SK-N-SH (cell line): Measurements from ENCODE around the gene PARD3B. TPM values are rescaled to one million over a fixed set of nuclear protein-coding genes. Genes with fewer than 3 reads are reported as not detected.

Source experiments
- CTCF ChIA-PET: fragments of 300-600, 350-600 bp; formaldehyde crosslinking; extraction: SDS; loops from one replicate; lab custom pipeline; 2021; lab: Yijun Ruan, JAX
- POLR2A ChIA-PET: fragments of 350-600 bp; sonication (Branson Sonifier 250); formaldehyde crosslinking; extraction: SDS; loops from one replicate; lab custom pipeline; 2020; ENCODE audit warnings: antibody characterized with exemption, inconsistent platforms; lab: Yijun Ruan, JAX
- DNase-seq: peaks from one replicate; pipeline ENCODE4 v3.0.0; 2012
- H2AFZ ChIP-seq: fragments of 200-600 bp; sonication (generic); 2 replicates; pipeline ENCODE4 v1.8.1; 2016; ENCODE audit warnings: antibody characterized with exemption, mild to moderate bottlenecking, low read depth
- H3F3A ChIP-seq: fragments of 200-600 bp; sonication (generic); replicated peaks from 2 replicates; pipeline ENCODE3; 2016; ENCODE audit warnings: antibody characterized with exemption, mild to moderate bottlenecking; ENCODE audit not compliant: insufficient read depth
- H3K27ac ChIP-seq, 2 experiments: fragments of 200-500 bp in 1 of 2; fragments of 200-600 bp in 1 of 2; sonication (Bioruptor generic) in 1 of 2; sonication (generic), shearing (Covaris generic) in 1 of 2; 2 replicates each; pipeline versions ENCODE4 v1.5.1 to v1.6.1; 2014 to 2016; ENCODE audit warnings: low read depth in 2 of 2, inconsistent platforms in 1 of 2, low read length in 1 of 2, mild to moderate bottlenecking in 1 of 2, mixed read lengths in 1 of 2
- H3K27me3 ChIP-seq: fragments of 200-600 bp; sonication (generic), shearing (Covaris generic); 2 replicates; pipeline ENCODE4 v1.6.1; 2016; ENCODE audit warnings: mixed run types; ENCODE audit not compliant: insufficient read depth
- H3K36me3 ChIP-seq, 2 experiments: fragments of 200-500 bp in 1 of 2; fragments of 200-600 bp in 1 of 2; sonication (Bioruptor generic) in 1 of 2; sonication (generic) in 1 of 2; replicated peaks in 1 of 2; 2 replicates each; pipeline versions ENCODE3 to v1.5.1; 2014 to 2016; ENCODE audit warnings: low read length in 1 of 2, mild to moderate bottlenecking in 1 of 2; ENCODE audit not compliant: insufficient read depth in 2 of 2, control insufficient read depth in 1 of 2
- H3K4me1 ChIP-seq, 2 experiments: fragments of 200-500 bp in 1 of 2; fragments of 200-600 bp in 1 of 2; sonication (Bioruptor generic) in 1 of 2; sonication (generic), shearing (Covaris generic) in 1 of 2; 2 replicates each; pipeline versions ENCODE4 v1.5.1 to v1.6.1; 2014 to 2016; ENCODE audit warnings: low read depth in 1 of 2, low read length in 1 of 2, mixed run types in 1 of 2; ENCODE audit not compliant: insufficient read depth in 2 of 2, control insufficient read depth in 1 of 2
- H3K4me2 ChIP-seq: fragments of 200-600 bp; sonication (generic), shearing (Covaris generic); 2 replicates; pipeline ENCODE4 v1.6.1; 2017; ENCODE audit warnings: mixed run types
- H3K4me3 ChIP-seq, 2 experiments: fragments of 200-500 bp in 1 of 2; fragments of 200-600 bp in 1 of 2; sonication (Bioruptor generic) in 1 of 2; sonication (generic), shearing (Covaris generic) in 1 of 2; 2 replicates each; pipeline versions ENCODE4 v1.5.1 to v1.8.1; 2014 to 2016; ENCODE audit warnings: low read depth in 2 of 2, inconsistent platforms in 1 of 2, low read length in 1 of 2, mild to moderate bottlenecking in 1 of 2, mixed read lengths in 1 of 2, moderate library complexity in 1 of 2
- H3K79me2 ChIP-seq: fragments of 200-600 bp; sonication (generic); 2 replicates; pipeline ENCODE4 v1.8.1; 2017; ENCODE audit warnings: mild to moderate bottlenecking; ENCODE audit not compliant: insufficient read depth
- H3K9ac ChIP-seq: fragments of 200-600 bp; sonication (generic); 2 replicates; pipeline ENCODE4 v1.6.1; 2017; ENCODE audit warnings: mixed run types
- H3K9me2 ChIP-seq: fragments of 200-600 bp; sonication (generic); 2 replicates; pipeline ENCODE4 v1.6.1; 2017; ENCODE audit warnings: mixed run types
- H3K9me3 ChIP-seq: fragments of 200-600 bp; sonication (generic); 2 replicates; pipeline ENCODE4 v1.6.1; 2017; ENCODE audit warnings: mixed run types, mild to moderate bottlenecking, moderate library complexity
- H4K20me1 ChIP-seq: fragments of 200-600 bp; sonication (generic); 2 replicates; pipeline ENCODE4 v1.6.1; 2017; ENCODE audit warnings: mild to moderate bottlenecking, mixed run types; ENCODE audit not compliant: insufficient read depth
- CHD2 ChIP-seq: fragments of 150-350 bp; IDR thresholded peaks from 2 replicates; pipeline ENCODE4 v1.6.1; 2018; ENCODE audit warnings: low read length; ENCODE audit not compliant: partially characterized antibody
- ELF1 ChIP-seq: IDR thresholded peaks from 2 replicates; pipeline ENCODE4 v1.4.0; 2012
- EP300 ChIP-seq, 2 experiments: IDR thresholded peaks; 2 replicates each; pipeline versions ENCODE4 v1.4.0 to v1.6.1; 2012; ENCODE audit warnings: borderline replicate concordance in 1 of 2, low read depth in 1 of 2, low read length in 1 of 2
- EZH2phosphoT487 ChIP-seq: fragments of 200-600 bp; sonication (generic); IDR thresholded peaks from 2 replicates; pipeline ENCODE4 v1.6.1; 2017; ENCODE audit warnings: low read depth, mixed run types, mild to moderate bottlenecking, antibody characterized with exemption, moderate library complexity, borderline replicate concordance
- FOSL2 ChIP-seq: IDR thresholded peaks from 2 replicates; pipeline ENCODE4 v1.4.0; 2012; ENCODE audit warnings: low read depth, mild to moderate bottlenecking, moderate library complexity, borderline replicate concordance
- FOXM1 ChIP-seq: IDR thresholded peaks from 2 replicates; pipeline ENCODE4 v1.4.0; 2012; ENCODE audit warnings: low read depth, mild to moderate bottlenecking
- IRF3 ChIP-seq: fragments of 150-350 bp; IDR thresholded peaks from 2 replicates; pipeline ENCODE4 v1.6.1; 2016; ENCODE audit warnings: mild to moderate bottlenecking, low read depth, low read length
- MAX ChIP-seq: IDR thresholded peaks from 2 replicates; pipeline ENCODE4 v1.4.0; 2012; ENCODE audit warnings: low read depth
- MEF2A ChIP-seq: IDR thresholded peaks from 2 replicates; pipeline ENCODE4 v1.4.0; 2012; ENCODE audit warnings: low read depth, borderline replicate concordance
- NFIC ChIP-seq: IDR thresholded peaks from 2 replicates; pipeline ENCODE4 v1.4.0; 2012; ENCODE audit warnings: borderline replicate concordance
- NRF1 ChIP-seq: IDR thresholded peaks from 2 replicates; pipeline ENCODE4 v1.6.1; 2012; ENCODE audit warnings: low read depth, mild to moderate bottlenecking, low read length
- REST ChIP-seq: IDR thresholded peaks from 2 replicates; pipeline ENCODE4 v1.6.1; 2012; ENCODE audit warnings: mild to moderate bottlenecking, low read depth, low read length, moderate library complexity
- RFX5 ChIP-seq: IDR thresholded peaks from 2 replicates; pipeline ENCODE4 v1.6.1; 2012; ENCODE audit warnings: mild to moderate bottlenecking, improper control_type of control experiment, low read length
- SMC3 ChIP-seq: IDR thresholded peaks from 2 replicates; pipeline ENCODE4 v1.6.1; 2012; ENCODE audit warnings: low read depth, low read length, improper control_type of control experiment
- TCF12 ChIP-seq: IDR thresholded peaks from 2 replicates; pipeline ENCODE4 v1.4.0; 2012
- TEAD4 ChIP-seq: IDR thresholded peaks from 2 replicates; pipeline ENCODE4 v1.4.0; 2012; ENCODE audit warnings: mild to moderate bottlenecking, borderline replicate concordance; ENCODE audit not compliant: insufficient read depth
- USF1 ChIP-seq: IDR thresholded peaks from 2 replicates; pipeline ENCODE4 v1.4.0; 2012; ENCODE audit warnings: low read depth, borderline replicate concordance
- USF2 ChIP-seq: fragments of 150-350 bp; IDR thresholded peaks from 2 replicates; pipeline ENCODE4 v1.6.1; 2017; ENCODE audit warnings: antibody characterized with exemption, low read length, low read depth, borderline replicate concordance
- ZBTB33 ChIP-seq: IDR thresholded peaks from 2 replicates; pipeline ENCODE4 v1.4.0; 2012; ENCODE audit warnings: low read depth, borderline replicate concordance
- WGBS: methylation state at CpG from one replicate; pipeline ENCODE4 v1.1.6; 2017; ENCODE audit warnings: low lambda C conversion rate; 5-methylcytosine and 5-hydroxymethylcytosine counted together
- polyA plus RNA-seq, 3 experiments: library from polyadenylated mRNA; depleted of rRNA; stranded (reverse); fragments of >200 nt; gene quantifications; 2 replicates each; pipeline ENCODE4 v1.2.3, GENCODE V29; 2012

PARD3B gene
- polyA plus RNA-seq, 1 of the 3 experiments (the other 2 are of a cell fraction): 0.87 TPM

GRCh38 chr2:204876311-204876710 lies 331.0 kb downstream of the PARD3B start:
- no peaks in the 10 kb centered on the region for H3F3A ChIP-seq
- H2AFZ ChIP-seq: no peak overlapping the region
- H3K9me3 ChIP-seq: no peaks in the 10 kb centered on the region
- H3K4me1 ChIP-seq: no peaks in the 10 kb centered on the region; a peak in 1 of 4 replicates
- no peaks in the 10 kb centered on the region for H3K9me2 ChIP-seq
- H3K79me2 ChIP-seq: no peaks in the 10 kb centered on the region
- no peak overlapping the region for H3K4me2 ChIP-seq
- no peak for DNase-seq
- TF ChIP-seq RFX5 (no peak), NFIC (no peak), MEF2A (no peak), USF1 (no peak), TEAD4 (no peak), MAX (no peak), ZBTB33 (no peak), REST (no peak), CHD2 (no peak), USF2 (no peak), IRF3 (no peak), NRF1 (no peak), FOSL2 (no peak), ELF1 (no peak), FOXM1 (no peak), SMC3 (no peak), EP300 (IDR thresholded peaks at IDR 0.05; ENCODE audit: borderline replicate concordance in 1 of 2, low read depth in 1 of 2, low read length in 1 of 2) (no peak), TCF12 (no peak), EZH2phosphoT487 (no peak)
- TF ChIP-seq, all 33 proteins: peak for 0
- Histone ChIP-seq H3K36me3 (no peaks in the 10 kb centered on the region), H3K4me3 (no peak overlapping the region), H3K9ac (no peak overlapping the region), H4K20me1 (no peaks in the 10 kb centered on the region), H3K27me3 (no peaks in the 10 kb centered on the region), H3K27ac (no peak overlapping the region)
- ChIA-PET POLR2A (interaction anchor here (0.6 kb wide), 1 partner anchor 798 kb away, joined by 3 read pairs; no protein-coding TSS in a partner anchor), CTCF (no interaction called here)
- 84% methylated on average over 4 of the region's 4 CpGs for WGBS
